GM10266 (cell line): ENCODE data around the gene DLG1.
A peak's percentile ranks its signal among the peaks of the same experiment; 100 is the strongest.
"Not testable (repeated sequence)": the region's sequence is repeated elsewhere in the genome, so short reads cannot be mapped to it uniquely, and the experiment has no call there.

Experiments
- DNase-seq: peaks from one replicate; pipeline ENCODE4 v3.0.0; 2012; ENCODE audit errors: extremely low spot score
- CTCF ChIP-seq: IDR thresholded peaks from 2 replicates; pipeline ENCODE4 v1.5.1; 2012; ENCODE audit warnings: mild to moderate bottlenecking, low read depth; ENCODE audit not compliant: control insufficient read depth, insufficient read depth; ENCODE audit errors: missing control alignments

DLG1 gene

GRCh38 chr3:197068077-197068476 is 230.3 kb downstream of the DLG1 start:
- no peak for TF ChIP-seq CTCF
- no peak for DNase-seq

DNA sequence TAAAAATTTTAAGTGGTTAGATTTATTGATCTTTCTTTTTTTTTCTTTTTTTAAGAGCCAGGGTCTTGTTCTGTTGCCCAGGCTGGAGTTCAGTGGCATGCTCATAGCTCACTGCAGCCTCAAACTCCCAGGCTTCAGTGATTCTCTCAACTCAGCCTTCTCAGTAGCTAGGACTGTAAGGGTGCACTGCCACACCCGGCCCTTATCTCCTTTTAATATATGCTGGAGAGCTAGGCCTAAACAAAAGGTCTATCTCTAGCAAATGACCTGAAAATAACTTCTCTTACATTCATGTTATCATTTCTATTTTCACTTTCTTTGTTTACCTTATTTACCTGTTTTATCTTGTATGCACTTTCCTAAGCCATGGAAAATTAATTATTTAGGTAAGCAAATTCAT is 233.6 kb downstream of the DLG1 start:
- no peak for DNase-seq
- TF ChIP-seq CTCF, result no peak

GRCh38 chr3:197062446-197062845 is 236.0 kb downstream of the DLG1 start:
- DNase-seq, result no peak
- TF ChIP-seq CTCF, result no peak

DNA sequence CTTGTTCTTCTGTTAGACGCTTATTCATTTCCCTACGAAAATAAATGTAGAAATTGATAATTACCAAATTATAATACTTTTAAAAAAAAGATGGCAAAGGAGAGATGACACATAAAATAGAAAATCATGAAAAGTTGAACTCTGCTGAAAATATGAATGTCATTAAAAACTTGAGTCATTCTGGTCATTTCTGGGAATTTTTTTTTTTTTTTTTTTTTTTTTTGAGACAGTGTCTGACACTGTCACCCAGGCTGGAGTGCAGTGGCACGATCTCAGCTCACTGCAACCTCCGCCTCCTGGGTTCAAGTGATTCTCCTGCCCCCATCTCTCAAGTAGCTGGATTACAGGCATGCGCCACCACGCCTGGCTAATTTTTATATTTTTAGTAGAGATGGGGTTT is 246.8 kb downstream of the DLG1 start:
- not testable (repeated sequence) for DNase-seq

DNA sequence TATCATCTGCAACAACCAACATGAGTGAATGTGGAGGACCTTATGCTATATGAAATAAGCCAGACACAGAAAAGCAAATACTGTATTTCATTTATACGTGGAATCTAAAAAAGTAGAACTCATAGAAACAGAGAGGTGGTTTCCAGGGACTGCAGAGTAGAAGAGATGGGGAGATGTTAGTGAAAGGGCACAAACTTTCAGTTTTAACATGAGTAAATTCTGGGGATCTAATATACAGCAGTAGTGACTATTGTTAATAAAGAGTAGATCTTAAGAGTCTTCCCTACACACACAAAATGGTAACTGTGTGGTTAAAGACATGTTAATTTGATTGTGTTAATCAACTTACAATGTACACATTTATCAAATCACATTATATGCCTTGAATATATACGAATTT is 247.9 kb downstream of the DLG1 start:
- TF ChIP-seq CTCF, result no peak
- DNase-seq, result peak; percentile 52

DNA sequence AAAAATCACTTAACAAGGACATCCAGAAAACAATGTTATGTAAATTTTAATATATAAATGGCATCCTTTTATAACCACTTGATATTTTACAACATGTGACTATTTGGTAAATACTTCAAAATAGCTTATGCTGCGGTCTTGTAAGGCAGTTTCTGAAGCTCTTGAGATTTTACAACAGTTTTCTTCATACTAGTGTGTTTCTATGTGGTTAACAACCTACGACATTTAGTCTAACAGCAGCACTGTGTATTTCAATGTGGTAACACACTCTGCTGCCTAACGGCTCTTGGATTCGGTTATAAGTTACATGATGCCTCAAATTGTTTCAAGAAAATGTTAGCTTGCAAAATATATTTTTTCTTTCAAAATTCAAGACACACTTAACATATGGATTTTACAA is 255.9 kb downstream of the DLG1 start:
- DNase-seq, result no peak
- no peak for TF ChIP-seq CTCF

DNA sequence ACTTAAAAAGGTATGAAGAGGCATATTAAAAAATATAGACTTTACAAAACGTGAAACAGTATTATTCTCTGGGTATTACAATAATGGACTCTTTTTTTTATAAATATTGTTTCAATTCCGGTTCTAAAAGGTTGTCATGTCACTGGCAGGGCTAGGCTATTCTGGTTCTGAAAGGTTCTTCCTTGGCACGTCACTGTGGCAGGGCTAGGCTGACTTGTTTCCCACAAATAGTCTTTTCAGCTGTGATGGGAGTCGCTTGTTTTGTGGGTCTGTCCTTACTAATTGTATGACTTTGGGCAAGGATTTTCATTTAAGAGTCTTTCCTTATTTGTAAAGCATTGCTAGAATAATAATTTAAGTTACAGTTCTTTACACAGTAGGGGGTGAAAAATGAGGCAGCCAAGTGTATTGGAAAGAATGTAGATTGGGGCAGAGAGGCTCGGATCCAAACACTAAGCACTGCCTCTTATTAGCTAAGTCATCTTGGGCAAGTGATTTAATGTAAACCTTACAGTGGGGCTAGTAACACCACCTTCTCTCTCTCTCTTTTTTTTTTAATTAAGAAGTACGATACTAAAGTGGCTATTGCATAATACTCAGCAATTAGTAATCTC is 256.4 kb downstream of the DLG1 start:
- DNase-seq, result no peak
- no peak for TF ChIP-seq CTCF

GRCh38 chr3:197040658-197041057 is 257.8 kb downstream of the DLG1 start:
- no peak for TF ChIP-seq CTCF

More at GRCh38 chr3:197040658-197041057, 257.8 kb downstream of the DLG1 start:
- no peak for DNase-seq
